K562 (cell line): Measurements from ENCODE around the gene ZMYM4. TPM values are rescaled to one million over a fixed set of nuclear protein-coding genes. Genes with fewer than 3 reads are reported as not detected.

Source experiments
- ATAC-seq: fragments of 200-7000 bp; cut with Tn5 transposase; 3 replicates; pipeline ENCODE4 v1.9.1; 2020; ENCODE audit warnings: moderate library complexity
- BruUV-seq: library from RNA; stranded (reverse); fragments of 400-500 nt; replicated peaks from 2 replicates; lab custom pipeline; 2021; lab: Mats Ljungman, UMichigan
- CTCF ChIA-PET: fragments of 300-600 bp; formaldehyde crosslinking; extraction: SDS; loops from one replicate; lab custom pipeline; 2021; ENCODE audit warnings: low intra/inter-chr PET ratio; lab: Yijun Ruan, JAX
- POLR2A ChIA-PET: fragments of 300-600, 350-650 bp; sonication (Branson Sonifier 250); formaldehyde crosslinking; extraction: SDS; loops from one replicate; lab custom pipeline; 2021; ENCODE audit warnings: antibody characterized with exemption, inconsistent platforms; lab: Yijun Ruan, JAX
- DNase-seq, 4 experiments: peaks; one replicate each; pipeline versions ENCODE4 v3.0.0 to v3.0.0-alpha.2; 2011 to 2018; ENCODE audit warnings: low spot score in 3 of 4, mixed read lengths in 3 of 4; ENCODE audit errors: extremely low read depth in 1 of 4
- FAIRE-seq: peaks from 2 replicates; lab custom pipeline; 2011; peaks lifted over from hg19 to GRCh38; lab: Jason Lieb, UNC
- H2AFZ ChIP-seq: 2 replicates; pipeline ENCODE4 v1.6.0; 2011; ENCODE audit warnings: low read depth, low read length, control low read depth, inconsistent platforms
- H3K27ac ChIP-seq: fragments of 200-600 bp; 3 replicates; pipeline ENCODE4 v1.8.0; 2011; ENCODE audit warnings: low read depth, mild to moderate bottlenecking, control low read depth, inconsistent platforms, low read length, moderate library complexity, mixed read lengths; ENCODE audit errors: extremely low read depth
- H3K27me3 ChIP-seq, 2 experiments: fragments of 300-600 bp in 1 of 2; 2 replicates in 1 of 2; 3 replicates in 1 of 2; pipeline versions ENCODE4 v1.6.0 to v1.8.0; 2011; ENCODE audit warnings: inconsistent platforms in 2 of 2, low read length in 2 of 2, mild to moderate bottlenecking in 1 of 2, mixed read lengths in 1 of 2, moderate library complexity in 1 of 2; ENCODE audit not compliant: control insufficient read depth in 2 of 2, insufficient read depth in 2 of 2
- H3K36me3 ChIP-seq: fragments of 300-600 bp; 3 replicates; pipeline ENCODE4 v1.8.0; 2011; ENCODE audit warnings: mild to moderate bottlenecking, low read length, inconsistent platforms; ENCODE audit not compliant: control insufficient read depth, insufficient read depth
- H3K4me1 ChIP-seq, 2 experiments: fragments of 200-600 bp in 1 of 2; replicated peaks in 1 of 2; 2 replicates in 1 of 2; 3 replicates in 1 of 2; pipeline versions ENCODE4 v1.5.1 to v1.8.0; 2011; ENCODE audit warnings: inconsistent platforms in 2 of 2, low read length in 2 of 2, mild to moderate bottlenecking in 1 of 2, mixed read lengths in 1 of 2, moderate library complexity in 1 of 2; ENCODE audit not compliant: control insufficient read depth in 2 of 2, insufficient read depth in 2 of 2
- H3K4me2 ChIP-seq: 2 replicates; pipeline ENCODE4 v1.6.1; 2011; ENCODE audit warnings: low read length, control low read depth, inconsistent platforms, mixed read lengths; ENCODE audit not compliant: insufficient read depth
- H3K4me3 ChIP-seq: fragments of 200-600 bp; sonication (generic), shearing (Covaris generic); 2 replicates; pipeline ENCODE4 v1.5.1; 2016; ENCODE audit warnings: control low read depth, inconsistent platforms
- H3K79me2 ChIP-seq: fragments of 200-600 bp; 3 replicates; pipeline ENCODE4 v1.8.0; 2011; ENCODE audit warnings: low read length, inconsistent platforms; ENCODE audit not compliant: control insufficient read depth, insufficient read depth
- H3K9ac ChIP-seq, 2 experiments: 2 replicates each; pipeline versions ENCODE4 v1.6.0 to v1.6.1; 2011; ENCODE audit warnings: low read depth in 2 of 2, low read length in 2 of 2, control low read depth in 1 of 2, inconsistent platforms in 1 of 2, mild to moderate bottlenecking in 1 of 2, mixed read lengths in 1 of 2; ENCODE audit not compliant: insufficient read depth in 1 of 2
- H3K9me1 ChIP-seq: one replicate; pipeline ENCODE4 v1.6.0; 2011; ENCODE audit warnings: inconsistent platforms, mild to moderate bottlenecking, low read length, moderate library complexity; ENCODE audit not compliant: control insufficient read depth, insufficient read depth
- H3K9me3 ChIP-seq: replicated peaks from 2 replicates; pipeline ENCODE4 v1.5.1; 2011; ENCODE audit warnings: low read depth, low read length, inconsistent platforms; ENCODE audit not compliant: control insufficient read depth, insufficient read depth
- H4K20me1 ChIP-seq: replicated peaks from 2 replicates; pipeline ENCODE4 v1.6.1; 2011; ENCODE audit warnings: low read length, inconsistent platforms, mixed read lengths; ENCODE audit not compliant: control insufficient read depth, insufficient read depth
- CBFA2T2 ChIP-seq: fragments of 450-650 bp; conservative IDR thresholded peaks from 2 replicates; pipeline ENCODE4 v1.6.1; 2017; ENCODE audit warnings: mild to moderate bottlenecking
- CBFA2T3 ChIP-seq: fragments of 450-650 bp; IDR thresholded peaks from 2 replicates; pipeline ENCODE4 v1.6.1; 2017
- NCOA6 ChIP-seq: fragments of 450-650 bp; IDR thresholded peaks from 2 replicates; pipeline ENCODE4 v1.6.1; 2017; ENCODE audit warnings: mild to moderate bottlenecking
- NCOR1 ChIP-seq: fragments of 450-650 bp; IDR thresholded peaks from 2 replicates; pipeline ENCODE4 v1.6.1; 2016; ENCODE audit warnings: mild to moderate bottlenecking, moderate library complexity
- NFIC ChIP-seq: fragments of 450-650 bp; IDR thresholded peaks from 2 replicates; pipeline ENCODE4 v1.6.1; 2017; ENCODE audit warnings: mild to moderate bottlenecking, inconsistent platforms
- WGBS: fragments of 100-300 bp; shearing (Covaris generic); methylation state at CpG from one replicate; pipeline ENCODE4 v1.1.6; 2016; ENCODE audit warnings: low coverage, mixed read lengths; ENCODE audit not compliant: insufficient coverage; ENCODE audit errors: missing lambda C conversion rate; 5-methylcytosine and 5-hydroxymethylcytosine counted together
- in situ Hi-C: fragments of 300-500 bp; cut with MboI; formaldehyde crosslinking; loops from 4 replicates; pipeline ENCODE4 v1.15.0; 2018; ENCODE audit warnings: inconsistent platforms, mixed read lengths
- intact Hi-C: fragments of 100-400 bp; cut with micrococcal nuclease; formaldehyde crosslinking; loops from 2 replicates; pipeline ENCODE4 v1.14.2; 2022
- polyA plus RNA-seq, 8 experiments: library from polyadenylated mRNA; depleted of rRNA in 4 of 8; stranded (reverse) in 5 of 8; unstranded in 3 of 8; fragments of >200 nt; fragmentation: Nextera tagmentation in 2 of 8; fragmentation: Illumina TruSeq in 1 of 8; extraction: Ambion mirVana in 2 of 8; extraction: Trizol in 1 of 8; gene quantifications; 2 replicates each; pipeline versions ENCODE4 v1.2.1 to v1.2.3, GENCODE V29; 2011 to 2014; ENCODE audit warnings: inconsistent platforms in 1 of 8, missing spikeins in 1 of 8
- total RNA-seq, 7 experiments: library from RNA; depleted of rRNA in 6 of 7; stranded (reverse); fragments of >200 nt in 6 of 7; fragmentation: Illumina TruSeq in 2 of 7; extraction: Trizol in 2 of 7; gene quantifications; 2 replicates each; pipeline versions ENCODE4 v1.2.1 to v1.2.3, GENCODE V29; 2011 to 2021; ENCODE audit warnings: low replicate concordance in 1 of 7
- TF ChIP-seq, protein P1 (sequence below), 2 experiments: IDR thresholded peaks; 2 replicates each; pipeline ENCODE4 v1.6.1; 2011; ENCODE audit warnings: borderline replicate concordance in 1 of 2, control low read depth in 1 of 2, low read depth in 1 of 2, low read length in 1 of 2, mild to moderate bottlenecking in 1 of 2, mixed read lengths in 1 of 2, moderate library complexity in 1 of 2; ENCODE audit not compliant: insufficient read depth in 1 of 2, insufficient read length in 1 of 2, poor library complexity in 1 of 2, severe bottlenecking in 1 of 2; ENCODE audit errors: extremely low read depth in 1 of 2
- TF ChIP-seq, protein P2 (sequence below): fragments of 250-450 bp; sonication (Bioruptor Pico); IDR thresholded peaks from 2 replicates; pipeline ENCODE4 v1.8.0; 2022; ENCODE audit warnings: moderate library complexity, mild to moderate bottlenecking, inconsistent platforms

Gene ZMYM4
- total and polyA plus RNA-seq, 9 of the 15 experiments (the other 6 are each of a cell fraction or from before 2014, with no cell fraction given), result 15.2 to 77.2 (median 63.3) TPM

DNA sequence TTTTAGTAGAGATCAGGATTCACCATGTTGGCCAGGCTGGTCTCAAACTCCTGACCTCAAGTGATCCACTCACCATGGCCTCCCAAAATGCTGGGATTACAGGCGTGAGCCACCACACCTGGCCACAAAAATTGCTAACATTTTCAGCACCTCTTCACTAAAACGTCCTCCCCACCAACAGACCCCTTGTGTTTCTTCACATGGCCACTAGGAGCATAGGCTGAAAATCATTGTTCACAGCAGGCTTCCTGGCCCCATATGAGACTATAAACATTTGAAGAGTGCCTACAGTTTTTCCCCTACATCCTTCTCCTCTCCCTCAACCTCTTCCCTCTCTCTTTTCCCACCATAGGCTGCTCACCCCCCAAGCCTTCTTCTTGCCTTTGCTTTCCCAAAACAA is 47.5 kb upstream of the ZMYM4 start (continued):
- TF ChIP-seq, protein P1, sequence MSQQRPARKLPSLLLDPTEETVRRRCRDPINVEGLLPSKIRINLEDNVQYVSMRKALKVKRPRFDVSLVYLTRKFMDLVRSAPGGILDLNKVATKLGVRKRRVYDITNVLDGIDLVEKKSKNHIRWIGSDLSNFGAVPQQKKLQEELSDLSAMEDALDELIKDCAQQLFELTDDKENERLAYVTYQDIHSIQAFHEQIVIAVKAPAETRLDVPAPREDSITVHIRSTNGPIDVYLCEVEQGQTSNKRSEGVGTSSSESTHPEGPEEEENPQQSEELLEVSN (IDR thresholded peaks at IDR 0.05; ENCODE audit: borderline replicate concordance in 1 of 2, extremely low read depth in 1 of 2, insufficient read depth in 1 of 2, insufficient read length in 1 of 2, low read depth in 1 of 2, low read length in 1 of 2, poor library complexity in 1 of 2, severe bottlenecking in 1 of 2), result no peak
- TF ChIP-seq, all 486 proteins: peak for 9

DNA sequence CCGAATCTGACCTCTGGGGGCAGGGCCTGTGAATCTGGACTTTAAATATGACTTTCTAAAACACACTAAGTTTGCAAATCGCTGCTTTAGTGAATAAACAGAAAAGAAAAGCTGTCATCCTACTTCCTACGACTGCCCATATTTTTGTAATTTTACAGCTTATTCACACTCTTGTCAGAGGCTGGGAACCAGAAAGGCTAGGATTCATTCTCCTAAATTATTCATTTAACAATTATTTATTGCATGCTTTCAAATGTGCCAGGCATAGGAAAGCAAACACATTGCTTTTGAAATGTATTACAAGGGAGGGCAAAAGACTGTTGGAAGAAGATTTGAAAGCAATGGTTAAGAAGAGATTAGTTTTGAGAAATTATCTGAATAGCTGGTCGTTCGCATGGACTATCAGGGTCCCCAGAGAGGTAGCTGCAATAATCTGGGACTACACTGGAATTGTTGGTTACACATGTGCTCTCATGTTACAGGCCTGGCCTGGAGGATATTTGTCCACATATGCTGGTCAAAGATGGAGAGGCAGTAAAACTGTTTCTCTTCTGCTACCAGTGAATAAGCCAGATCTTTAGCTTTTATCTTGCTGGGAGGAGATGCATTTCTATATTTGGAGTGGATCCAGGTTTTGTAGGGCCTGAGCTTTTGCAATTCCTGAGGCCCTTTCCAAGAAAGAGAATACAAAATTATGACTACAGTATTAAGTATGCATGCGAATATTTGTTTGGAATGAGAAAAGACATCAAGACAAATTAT is 46.0 kb upstream of the ZMYM4 start:
- Histone ChIP-seq H3K27ac (no peak overlapping the region), H3K27me3 (no peaks in the 10 kb centered on the region), H3K36me3 (no peaks in the 10 kb centered on the region), H3K4me3 (no peak overlapping the region), H4K20me1 (no peaks in the 10 kb centered on the region), H3K79me2 (no peaks in the 10 kb centered on the region), H2AFZ (0 out of 2 replicates have a peak overlapping the region, but pooled peaks have one; percentile 9), H3K9ac (no peak overlapping the region), H3K9me3 (no peaks in the 10 kb centered on the region), H3K9me1 (no peaks in the 10 kb centered on the region), H3K4me1 (peaks cover 0 to 8% of the 10 kb centered on the region in 2 experiments; a peak in 3 of 5 replicates), H3K4me2 (no peak overlapping the region)
- peak in 1 of 4 experiments; percentile 28 for DNase-seq
- no TSS peak for BruUV-seq
- FAIRE-seq, result peak; percentile 65
- intact Hi-C loops, result no loop called here
- WGBS, result 15% methylated on average over 6 of the region's 6 CpGs
- no peak for ATAC-seq
- TF ChIP-seq NCOR1, result peak; percentile 34; the same call in 1 of the 2 replicates
- TF ChIP-seq NFIC, result peak; percentile 63
- TF ChIP-seq, protein P2, sequence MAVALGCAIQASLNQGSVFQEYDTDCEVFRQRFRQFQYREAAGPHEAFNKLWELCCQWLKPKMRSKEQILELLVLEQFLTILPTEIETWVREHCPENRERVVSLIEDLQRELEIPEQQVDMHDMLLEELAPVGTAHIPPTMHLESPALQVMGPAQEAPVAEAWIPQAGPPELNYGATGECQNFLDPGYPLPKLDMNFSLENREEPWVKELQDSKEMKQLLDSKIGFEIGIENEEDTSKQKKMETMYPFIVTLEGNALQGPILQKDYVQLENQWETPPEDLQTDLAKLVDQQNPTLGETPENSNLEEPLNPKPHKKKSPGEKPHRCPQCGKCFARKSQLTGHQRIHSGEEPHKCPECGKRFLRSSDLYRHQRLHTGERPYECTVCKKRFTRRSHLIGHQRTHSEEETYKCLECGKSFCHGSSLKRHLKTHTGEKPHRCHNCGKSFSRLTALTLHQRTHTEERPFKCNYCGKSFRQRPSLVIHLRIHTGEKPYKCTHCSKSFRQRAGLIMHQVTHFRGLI (CRISPR knock-in tag), result no peak
- TF ChIP-seq CBFA2T2, result peak; percentile 45; the same call in 1 of the 2 replicates
- TF ChIP-seq NCOA6, result no peak
- TF ChIP-seq CBFA2T3, result peak; percentile 61
- in situ Hi-C loops, result no loop called here
- ChIA-PET CTCF (no interaction called here), POLR2A (interaction anchor here (0.5 to 1.3 kb wide), 5 partner anchors 9 to 46 kb away, joined by 3 to 5 read pairs (median 3); partner anchors contain the start of gene ZMYM4)
